HepG2 (cell line): Measurements from ENCODE around the gene TAF11. TPM values are rescaled to one million over a fixed set of nuclear protein-coding genes. Genes with fewer than 3 reads are reported as not detected.
"Not testable (repeated sequence)": the region's sequence is repeated elsewhere in the genome, so short reads cannot be mapped to it uniquely, and the experiment has no call there.

Experiments used
- ATAC-seq: fragments of 200-7000 bp; cut with Tn5 transposase; 3 replicates; pipeline ENCODE4 v1.9.1; 2020; ENCODE audit warnings: mild to moderate bottlenecking, moderate library complexity
- BruUV-seq: library from RNA; stranded (reverse); fragments of 400-500 nt; replicated peaks from 2 replicates; lab custom pipeline; 2021; lab: Mats Ljungman, UMichigan
- CTCF ChIA-PET: fragments of 300-600 bp; formaldehyde crosslinking; extraction: SDS; loops from one replicate; lab custom pipeline; 2021; ENCODE audit warnings: low total read pairs, inconsistent platforms, low intra/inter-chr PET ratio; lab: Yijun Ruan, JAX
- POLR2A ChIA-PET: fragments of 350-600 bp; sonication (Branson Sonifier 250); formaldehyde crosslinking; loops from one replicate; lab custom pipeline; 2020; ENCODE audit warnings: antibody characterized with exemption, inconsistent platforms; lab: Yijun Ruan, JAX
- DNase-seq: peaks from one replicate; pipeline ENCODE4 v3.0.0-alpha.2; 2015; ENCODE audit warnings: low spot score
- FAIRE-seq: peaks from 3 replicates; lab custom pipeline; 2011; peaks lifted over from hg19 to GRCh38; lab: Jason Lieb, UNC
- H2AFZ ChIP-seq: one replicate; pipeline ENCODE4 v1.6.1; 2011; ENCODE audit warnings: low read length, inconsistent platforms
- H3K27ac ChIP-seq: fragments of 300-600 bp; 3 replicates; pipeline ENCODE4 v1.8.0; 2011; ENCODE audit warnings: mixed run types, mild to moderate bottlenecking, mixed read lengths, low read length, inconsistent platforms; ENCODE audit not compliant: insufficient read depth; ENCODE audit errors: extremely low read length
- H3K27me3 ChIP-seq, 2 experiments: fragments of 200-600 bp in 1 of 2; 2 replicates in 1 of 2; 3 replicates in 1 of 2; pipeline versions ENCODE4 v1.6.0 to v1.8.0; 2011; ENCODE audit warnings: low read length in 2 of 2, mild to moderate bottlenecking in 2 of 2, moderate library complexity in 2 of 2, inconsistent platforms in 1 of 2; ENCODE audit not compliant: insufficient read depth in 2 of 2, control insufficient read depth in 1 of 2
- H3K36me3 ChIP-seq, 2 experiments: fragments of 200-600 bp in 1 of 2; replicated peaks in 1 of 2; 2 replicates in 1 of 2; 3 replicates in 1 of 2; pipeline versions ENCODE4 v1.5.1 to v1.8.0; 2011; ENCODE audit warnings: low read length in 2 of 2, inconsistent platforms in 1 of 2; ENCODE audit not compliant: insufficient read depth in 2 of 2, control insufficient read depth in 1 of 2
- H3K4me1 ChIP-seq: 2 replicates; pipeline ENCODE4 v1.5.1; 2012; ENCODE audit warnings: low read length, inconsistent platforms; ENCODE audit not compliant: insufficient read depth
- H3K4me2 ChIP-seq: 2 replicates; pipeline ENCODE4 v1.6.0; 2011; ENCODE audit warnings: low read depth, low read length, inconsistent platforms
- H3K4me3 ChIP-seq, 3 experiments: fragments of 200-600 bp in 1 of 3; sonication (generic), shearing (Covaris generic) in 1 of 3; replicated peaks in 1 of 3; 2 replicates each; pipeline ENCODE4 v1.5.1; 2011 to 2016; ENCODE audit warnings: low read length in 3 of 3, inconsistent platforms in 2 of 3, low read depth in 2 of 3, mild to moderate bottlenecking in 2 of 3, control low read depth in 1 of 3, mixed read lengths in 1 of 3; ENCODE audit not compliant: insufficient read depth in 1 of 3
- H3K79me2 ChIP-seq: one replicate; pipeline ENCODE4 v1.6.1; 2011; ENCODE audit warnings: low read length, inconsistent platforms; ENCODE audit not compliant: insufficient read depth
- H3K9ac ChIP-seq: 2 replicates; pipeline ENCODE4 v1.6.0; 2011; ENCODE audit warnings: mild to moderate bottlenecking, low read depth, low read length, inconsistent platforms; ENCODE audit not compliant: insufficient read depth
- H3K9me3 ChIP-seq: 2 replicates; pipeline ENCODE4 v1.5.1; 2012; ENCODE audit warnings: mild to moderate bottlenecking, low read length
- H4K20me1 ChIP-seq: 2 replicates; pipeline ENCODE4 v1.6.0; 2011; ENCODE audit warnings: inconsistent platforms, mild to moderate bottlenecking, low read length, moderate library complexity; ENCODE audit not compliant: insufficient read depth
- PAF1 ChIP-seq: IDR thresholded peaks from 2 replicates; pipeline ENCODE4 v1.6.1; 2016; ENCODE audit warnings: missing genetic modification reagents, missing compliant biosample characterization
- ZC3H13 ChIP-seq: sonication (generic); formaldehyde crosslinking; IDR thresholded peaks from 2 replicates; pipeline ENCODE4 v1.8.1; 2023; ENCODE audit warnings: mild to moderate bottlenecking, missing genetic modification reagents, moderate library complexity
- ZMYM4 ChIP-seq: sonication (generic); formaldehyde crosslinking; IDR thresholded peaks from 2 replicates; pipeline ENCODE4 v1.8.1; 2023; ENCODE audit warnings: mild to moderate bottlenecking, missing genetic modification reagents
- ZNF430 ChIP-seq: sonication (generic); formaldehyde crosslinking; IDR thresholded peaks from 2 replicates; pipeline ENCODE4 v1.9.0; 2021; ENCODE audit warnings: mild to moderate bottlenecking, missing genetic modification reagents
- ZNF501 ChIP-seq: sonication (generic); formaldehyde crosslinking; IDR thresholded peaks from 2 replicates; pipeline ENCODE4 v1.5.1; 2020; ENCODE audit warnings: mild to moderate bottlenecking, moderate library complexity, missing genetic modification reagents
- ZSCAN12 ChIP-seq: sonication (generic); formaldehyde crosslinking; IDR thresholded peaks from 2 replicates; pipeline ENCODE4 v1.9.0; 2021; ENCODE audit warnings: mild to moderate bottlenecking, missing genetic modification reagents
- WGBS: methylation state at CpG from one replicate; pipeline ENCODE4 v1.1.6; 2017; ENCODE audit warnings: low lambda C conversion rate; 5-methylcytosine and 5-hydroxymethylcytosine counted together
- in situ Hi-C: cut with HindIII; loops from 2 replicates; pipeline ENCODE4 v1.10.0; 2017; ENCODE audit warnings: low pct_unique_long_range_greater_than_20kb; ENCODE audit not compliant: extremely low pct_ligation_motif_present
- intact Hi-C: fragments of 100-400 bp; cut with micrococcal nuclease; formaldehyde crosslinking; loops from one replicate; pipeline ENCODE4 v1.10.0; 2022; ENCODE audit not compliant: unreplicated experiment
- polyA plus RNA-seq, 8 experiments: library from polyadenylated mRNA; depleted of rRNA in 3 of 8; stranded (reverse) in 7 of 8; unstranded in 1 of 8; fragments of >200 nt; fragmentation: Illumina TruSeq in 4 of 8; extraction: Trizol in 4 of 8; gene quantifications; 2 replicates each; pipeline versions ENCODE4 v1.2.1 to v1.2.3, GENCODE V29; 2011 to 2016; ENCODE audit warnings: low read depth in 4 of 8, missing spikeins in 1 of 8, mixed read lengths in 1 of 8; ENCODE audit not compliant: insufficient read depth in 1 of 8
- total RNA-seq, 5 experiments: library from RNA; depleted of rRNA; stranded (reverse); fragments of >200 nt; fragmentation: Illumina TruSeq; extraction: Trizol; gene quantifications; 2 replicates each; pipeline ENCODE4 v1.2.3, GENCODE V29; 2016; ENCODE audit warnings: low read depth in 1 of 5
- TF ChIP-seq, protein P1 (sequence below): sonication (generic); formaldehyde crosslinking; IDR thresholded peaks from 2 replicates; pipeline ENCODE4 v1.9.0; 2022; ENCODE audit warnings: low read depth, missing genetic modification reagents
- TF ChIP-seq, protein P2 (sequence below): sonication (generic); formaldehyde crosslinking; IDR thresholded peaks from 2 replicates; pipeline ENCODE4 v1.4.0; 2020; ENCODE audit warnings: missing genetic modification reagents, borderline replicate concordance
- TF ChIP-seq, protein P3 (sequence below): sonication (generic); formaldehyde crosslinking; IDR thresholded peaks from 2 replicates; pipeline ENCODE4 v1.4.0; 2020; ENCODE audit warnings: missing genetic modification reagents

The TAF11 gene
- total and polyA plus RNA-seq, 2 of the 13 experiments (the other 11 are each of a cell fraction or from before 2014, with no cell fraction given), result 35.4 to 73.6 TPM

DNA sequence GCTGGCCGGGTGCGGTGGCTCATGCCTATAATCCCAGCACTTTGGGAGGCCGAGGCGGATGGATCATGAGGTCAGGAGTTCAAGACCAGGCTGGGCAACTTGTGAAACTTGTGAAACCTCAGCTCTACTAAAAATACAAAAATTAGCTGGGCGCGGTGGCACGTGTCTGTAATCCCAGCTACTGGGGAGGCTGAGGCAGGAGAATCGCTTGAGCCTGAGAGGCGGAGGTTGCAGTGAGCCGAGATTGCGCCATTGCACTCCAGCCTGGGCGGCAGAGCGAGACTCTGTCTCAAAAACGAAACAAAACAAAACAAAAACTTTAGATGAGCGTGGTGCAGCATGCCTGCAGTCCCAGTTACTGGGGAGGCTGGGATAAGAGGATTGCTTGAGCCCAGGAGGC lies 2.0 kb downstream of the TAF11 start:
- DNase-seq, H3K27ac ChIP-seq, CTCF ChIA-PET, H3K9ac ChIP-seq, ATAC-seq, H3K4me3 ChIP-seq, H2AFZ ChIP-seq, H3K27me3 ChIP-seq, BruUV-seq, POLR2A ChIA-PET, H3K9me3 ChIP-seq, FAIRE-seq, in situ Hi-C loops, H4K20me1 ChIP-seq: not testable (repeated sequence)
- intact Hi-C loops, result loop anchor here (5.0 kb wide), 1 partner anchor 94 kb away; the partner anchor contains the start of gene BLTP3A
- peaks cover 29% of the 10 kb centered on the region for H3K4me1 ChIP-seq
- WGBS, result 93% methylated on average over 15 of the region's 15 CpGs
- H3K36me3 ChIP-seq, result peaks cover 0 to 11% of the 10 kb centered on the region in 2 experiments; a peak in 4 of 5 replicates
- peak overlapping the region; percentile 83; the same call in 1 of the 2 replicates for H3K4me2 ChIP-seq
- H3K79me2 ChIP-seq, result peaks cover 45% of the 10 kb centered on the region
- TF ChIP-seq ZC3H13 (0 out of 2 replicates have a peak, but pooled peaks have one; percentile 1), ZNF501 (CRISPR knock-in tag) (0 out of 2 replicates have a peak, but pooled peaks have one; percentile 13), PAF1 (0 out of 2 replicates have a peak, but pooled peaks have one; percentile 57), ZNF430 (CRISPR knock-in tag) (0 out of 2 replicates have a peak, but pooled peaks have one; percentile 22)

DNA sequence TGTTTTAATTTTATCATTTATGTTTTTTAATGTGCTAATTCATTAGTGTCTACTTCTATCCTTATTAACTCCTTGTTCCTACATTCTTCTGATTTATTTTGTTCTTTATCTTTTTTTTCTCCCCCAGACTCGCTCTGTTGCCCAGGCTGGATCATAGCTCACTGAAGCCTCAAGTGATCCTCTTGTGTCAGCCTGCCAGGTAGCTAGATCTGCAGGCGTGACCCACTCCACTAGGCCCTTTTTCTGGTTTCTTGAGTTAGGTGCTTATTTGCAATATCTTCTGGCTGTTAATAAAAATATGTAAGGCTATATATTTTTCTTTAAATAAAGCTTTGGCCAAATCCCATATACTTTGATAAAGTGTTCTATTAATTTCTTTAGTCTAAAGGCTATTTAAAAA lies 2.8 kb downstream of the TAF11 start:
- H3K36me3 ChIP-seq, result peaks cover under 1 to 18% of the 10 kb centered on the region in 2 experiments
- H4K20me1 ChIP-seq, result no peaks in the 10 kb centered on the region
- H2AFZ ChIP-seq, result no peak overlapping the region
- intact Hi-C loops (loop anchor here (5.0 kb wide), 1 partner anchor 93 kb away; the partner anchor contains the start of gene BLTP3A), in situ Hi-C loops (no loop called here)
- H3K4me1 ChIP-seq, result peaks cover 21% of the 10 kb centered on the region
- H3K4me2 ChIP-seq, result no peak overlapping the region
- BruUV-seq, result no TSS peak
- 97% methylated on average over 2 of the region's 2 CpGs for WGBS
- H3K27me3 ChIP-seq, result no peaks in the 10 kb centered on the region; a peak in 1 of 5 replicates
- ChIA-PET POLR2A (no interaction called here), CTCF (no interaction called here)
- FAIRE-seq (no peak), DNase-seq (no peak), ATAC-seq (no peak)
- no peak overlapping the region for H3K4me3 ChIP-seq
- H3K9me3 ChIP-seq, result no peaks in the 10 kb centered on the region
- H3K9ac ChIP-seq, result no peak overlapping the region
- TF ChIP-seq, protein P1, sequence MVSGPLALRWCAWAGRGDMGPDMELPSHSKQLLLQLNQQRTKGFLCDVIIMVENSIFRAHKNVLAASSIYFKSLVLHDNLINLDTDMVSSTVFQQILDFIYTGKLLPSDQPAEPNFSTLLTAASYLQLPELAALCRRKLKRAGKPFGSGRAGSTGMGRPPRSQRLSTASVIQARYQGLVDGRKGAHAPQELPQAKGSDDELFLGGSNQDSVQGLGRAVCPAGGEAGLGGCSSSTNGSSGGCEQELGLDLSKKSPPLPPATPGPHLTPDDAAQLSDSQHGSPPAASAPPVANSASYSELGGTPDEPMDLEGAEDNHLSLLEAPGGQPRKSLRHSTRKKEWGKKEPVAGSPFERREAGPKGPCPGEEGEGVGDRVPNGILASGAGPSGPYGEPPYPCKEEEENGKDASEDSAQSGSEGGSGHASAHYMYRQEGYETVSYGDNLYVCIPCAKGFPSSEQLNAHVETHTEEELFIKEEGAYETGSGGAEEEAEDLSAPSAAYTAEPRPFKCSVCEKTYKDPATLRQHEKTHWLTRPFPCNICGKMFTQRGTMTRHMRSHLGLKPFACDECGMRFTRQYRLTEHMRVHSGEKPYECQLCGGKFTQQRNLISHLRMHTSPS (CRISPR knock-in tag), result no peak
- TF ChIP-seq ZMYM4 (CRISPR knock-in tag) (no peak), ZSCAN12 (CRISPR knock-in tag) (no peak)
- TF ChIP-seq, protein P2, sequence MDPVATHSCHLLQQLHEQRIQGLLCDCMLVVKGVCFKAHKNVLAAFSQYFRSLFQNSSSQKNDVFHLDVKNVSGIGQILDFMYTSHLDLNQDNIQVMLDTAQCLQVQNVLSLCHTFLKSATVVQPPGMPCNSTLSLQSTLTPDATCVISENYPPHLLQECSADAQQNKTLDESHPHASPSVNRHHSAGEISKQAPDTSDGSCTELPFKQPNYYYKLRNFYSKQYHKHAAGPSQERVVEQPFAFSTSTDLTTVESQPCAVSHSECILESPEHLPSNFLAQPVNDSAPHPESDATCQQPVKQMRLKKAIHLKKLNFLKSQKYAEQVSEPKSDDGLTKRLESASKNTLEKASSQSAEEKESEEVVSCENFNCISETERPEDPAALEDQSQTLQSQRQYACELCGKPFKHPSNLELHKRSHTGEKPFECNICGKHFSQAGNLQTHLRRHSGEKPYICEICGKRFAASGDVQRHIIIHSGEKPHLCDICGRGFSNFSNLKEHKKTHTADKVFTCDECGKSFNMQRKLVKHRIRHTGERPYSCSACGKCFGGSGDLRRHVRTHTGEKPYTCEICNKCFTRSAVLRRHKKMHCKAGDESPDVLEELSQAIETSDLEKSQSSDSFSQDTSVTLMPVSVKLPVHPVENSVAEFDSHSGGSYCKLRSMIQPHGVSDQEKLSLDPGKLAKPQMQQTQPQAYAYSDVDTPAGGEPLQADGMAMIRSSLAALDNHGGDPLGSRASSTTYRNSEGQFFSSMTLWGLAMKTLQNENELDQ (CRISPR knock-in tag), result no peak
- TF ChIP-seq, protein P3, sequence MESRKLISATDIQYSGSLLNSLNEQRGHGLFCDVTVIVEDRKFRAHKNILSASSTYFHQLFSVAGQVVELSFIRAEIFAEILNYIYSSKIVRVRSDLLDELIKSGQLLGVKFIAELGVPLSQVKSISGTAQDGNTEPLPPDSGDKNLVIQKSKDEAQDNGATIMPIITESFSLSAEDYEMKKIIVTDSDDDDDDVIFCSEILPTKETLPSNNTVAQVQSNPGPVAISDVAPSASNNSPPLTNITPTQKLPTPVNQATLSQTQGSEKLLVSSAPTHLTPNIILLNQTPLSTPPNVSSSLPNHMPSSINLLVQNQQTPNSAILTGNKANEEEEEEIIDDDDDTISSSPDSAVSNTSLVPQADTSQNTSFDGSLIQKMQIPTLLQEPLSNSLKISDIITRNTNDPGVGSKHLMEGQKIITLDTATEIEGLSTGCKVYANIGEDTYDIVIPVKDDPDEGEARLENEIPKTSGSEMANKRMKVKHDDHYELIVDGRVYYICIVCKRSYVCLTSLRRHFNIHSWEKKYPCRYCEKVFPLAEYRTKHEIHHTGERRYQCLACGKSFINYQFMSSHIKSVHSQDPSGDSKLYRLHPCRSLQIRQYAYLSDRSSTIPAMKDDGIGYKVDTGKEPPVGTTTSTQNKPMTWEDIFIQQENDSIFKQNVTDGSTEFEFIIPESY, result no peak
- H3K27ac ChIP-seq, result no peak overlapping the region
- peaks cover 38% of the 10 kb centered on the region for H3K79me2 ChIP-seq
